ENCODE measurements around the gene NTM.
"Not testable (repeated sequence)": the region's sequence is repeated elsewhere in the genome, so short reads cannot be mapped to it uniquely, and the experiment has no call there.

Gene NTM

DNA sequence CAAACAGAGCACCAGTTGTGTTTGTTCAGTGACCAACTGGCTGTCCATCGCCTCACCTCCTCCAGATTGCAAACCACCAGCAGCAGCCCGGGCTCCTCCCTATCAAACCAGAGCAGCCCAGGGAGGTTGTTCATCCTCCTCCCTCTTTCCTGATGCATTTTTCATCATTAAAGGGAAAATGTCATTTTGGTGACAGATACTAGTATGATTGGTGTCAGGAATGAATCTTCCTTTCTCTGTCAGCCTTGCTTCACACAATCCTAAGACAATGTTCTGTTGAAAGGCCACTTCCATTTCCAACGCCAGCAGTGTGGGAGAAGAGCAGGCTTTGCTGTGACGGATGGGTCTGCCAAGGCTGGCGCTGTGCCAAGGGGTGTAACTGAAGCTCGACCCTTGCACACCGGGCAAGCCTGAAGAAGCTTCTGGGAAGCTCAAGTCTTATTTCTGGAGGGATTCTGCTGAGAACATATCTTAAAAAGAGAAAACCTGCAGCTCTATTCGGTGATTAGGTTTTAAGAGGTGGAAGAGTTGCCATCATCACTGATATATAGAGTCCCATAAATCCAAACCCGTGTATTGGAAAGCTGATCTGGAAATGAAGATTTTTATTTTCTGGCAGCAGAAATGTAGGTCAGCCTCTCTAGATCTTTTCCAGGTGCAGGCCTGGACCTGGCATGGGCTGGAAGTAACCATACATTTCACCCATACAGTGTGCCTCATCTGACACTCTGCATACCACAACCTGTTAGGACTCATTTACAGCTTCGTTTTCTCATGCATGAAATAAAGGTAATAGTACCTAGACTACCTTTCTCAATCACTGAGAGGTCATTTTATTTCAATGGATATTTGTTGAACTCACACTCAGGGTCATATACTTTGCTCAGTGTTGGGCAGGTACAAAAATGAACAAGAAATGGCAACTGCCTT, 524.5 kb downstream of the NTM start:
- no peak for DNase-seq (ENCODE audit: low read depth)

DNA sequence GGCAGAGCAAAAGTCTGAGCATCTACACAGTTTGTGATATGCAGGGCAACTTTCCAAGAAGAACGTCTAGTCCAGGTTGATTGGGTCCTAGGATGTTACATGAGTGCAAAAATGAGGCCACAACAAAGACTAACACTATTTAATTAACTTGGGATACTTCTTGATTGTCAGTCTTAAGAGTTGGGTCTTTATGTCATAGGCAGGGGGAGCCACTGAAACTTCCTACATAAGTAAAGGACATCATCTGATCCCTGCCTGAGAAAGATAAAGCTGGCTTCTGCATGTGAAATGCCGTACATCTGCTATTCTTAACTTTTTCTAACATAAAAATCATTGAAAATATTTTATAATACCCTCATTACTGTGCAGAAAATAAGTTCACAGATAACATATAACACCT, 525.5 kb downstream of the NTM start:
- DNase-seq (ENCODE audit: low read depth), result no peak

DNA sequence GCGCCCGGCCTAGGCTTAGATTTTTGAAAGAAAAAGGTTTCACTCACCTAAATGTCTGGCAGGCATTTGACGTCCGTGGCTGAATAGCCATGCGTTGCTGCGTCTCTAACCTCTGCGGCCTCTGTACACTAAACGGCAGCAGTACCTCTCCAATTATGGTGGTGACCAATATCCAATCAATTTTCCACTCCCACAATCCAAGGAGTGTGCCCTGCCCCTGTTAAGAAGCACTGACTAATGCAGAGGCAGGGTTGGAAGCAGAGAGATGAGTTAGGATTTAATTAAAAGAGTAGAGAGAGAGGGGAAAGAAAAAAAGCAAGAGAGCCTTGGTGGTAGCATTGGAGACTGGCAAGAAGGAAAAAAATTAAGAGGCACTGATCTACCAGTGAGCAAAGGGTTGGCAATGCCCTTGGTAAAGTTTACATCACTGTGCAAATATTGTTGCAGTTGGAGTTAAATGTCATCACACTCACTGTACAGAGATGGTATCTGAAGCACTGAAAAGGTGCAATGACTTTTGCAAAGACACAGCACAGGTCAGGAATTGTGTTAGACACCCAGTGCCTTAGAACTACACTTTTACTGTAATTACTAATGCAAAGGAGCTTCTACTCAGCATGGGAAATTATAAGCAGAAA, 526.7 kb downstream of the NTM start:
- DNase-seq (ENCODE audit: low read depth), result no peak

DNA sequence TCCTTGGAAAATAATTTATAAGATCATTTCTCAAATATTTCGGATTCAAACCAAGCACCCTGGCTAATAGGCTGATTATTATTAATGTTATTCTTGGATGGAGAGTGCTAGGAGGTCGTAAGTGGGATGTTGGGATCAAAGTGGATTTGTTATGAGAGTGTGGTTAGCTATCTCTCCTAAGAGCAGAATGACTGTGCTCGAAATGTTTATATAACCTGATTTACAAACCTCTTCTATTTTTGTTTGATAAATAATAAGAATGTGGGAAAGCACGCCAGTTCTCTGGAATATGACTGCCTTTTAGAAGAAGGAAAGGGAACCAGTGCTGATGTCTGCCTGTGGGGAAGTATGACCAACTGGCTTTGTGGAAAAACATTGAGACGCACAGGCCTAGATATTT, 527.5 kb downstream of the NTM start:
- no peak for DNase-seq (ENCODE audit: low read depth)

DNA sequence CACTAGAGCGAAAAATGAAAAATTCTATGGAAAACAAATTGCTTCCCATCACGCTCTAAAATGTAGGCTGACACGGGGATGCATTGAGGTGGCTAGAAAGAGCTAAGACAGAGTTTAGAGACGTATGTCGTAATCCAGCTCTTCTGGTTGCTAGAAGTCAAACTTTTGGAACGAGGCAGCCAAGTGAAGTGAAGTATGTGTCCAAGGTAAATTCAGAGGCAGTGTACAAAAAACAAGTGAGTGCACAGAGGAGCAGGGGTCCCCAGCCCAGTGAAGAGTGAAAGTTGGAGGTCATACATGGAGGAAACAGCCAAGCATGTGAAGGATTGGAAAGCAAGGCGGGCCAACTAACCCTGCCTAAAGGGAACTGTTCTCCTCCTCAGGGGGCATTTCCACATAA, 528.5 kb downstream of the NTM start:
- DNase-seq (ENCODE audit: low read depth), result no peak

DNA sequence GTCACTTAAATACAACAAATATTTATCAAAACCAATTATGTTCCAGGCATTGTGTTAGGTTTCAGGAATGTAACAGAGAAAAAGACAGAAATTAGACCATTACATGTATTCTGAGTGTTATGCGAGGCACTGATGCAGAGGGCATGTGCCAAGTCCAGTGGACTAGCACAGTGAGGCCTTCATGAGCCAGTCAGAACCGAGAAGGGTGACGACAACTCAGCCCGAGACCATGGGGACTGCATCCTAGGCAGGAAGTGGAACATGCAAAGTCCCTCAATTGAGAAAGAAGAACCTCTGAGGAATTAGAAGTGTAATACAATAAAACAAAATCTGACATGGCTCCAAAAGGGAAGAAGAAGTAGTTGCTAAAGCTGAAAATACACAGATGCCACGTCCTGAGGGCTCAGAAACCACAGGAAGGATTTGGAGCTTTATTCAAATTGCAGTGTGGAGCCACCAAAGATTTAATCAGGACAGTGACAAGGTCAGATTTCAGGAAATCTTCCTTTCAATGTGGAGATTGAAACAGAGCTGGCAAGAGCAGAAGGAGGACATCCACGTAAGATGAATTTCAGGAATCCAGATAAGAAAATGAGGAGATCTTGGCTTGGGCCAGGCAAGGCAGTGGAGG, 529.6 kb downstream of the NTM start:
- DNase-seq (ENCODE audit: low read depth), result no peak

DNA sequence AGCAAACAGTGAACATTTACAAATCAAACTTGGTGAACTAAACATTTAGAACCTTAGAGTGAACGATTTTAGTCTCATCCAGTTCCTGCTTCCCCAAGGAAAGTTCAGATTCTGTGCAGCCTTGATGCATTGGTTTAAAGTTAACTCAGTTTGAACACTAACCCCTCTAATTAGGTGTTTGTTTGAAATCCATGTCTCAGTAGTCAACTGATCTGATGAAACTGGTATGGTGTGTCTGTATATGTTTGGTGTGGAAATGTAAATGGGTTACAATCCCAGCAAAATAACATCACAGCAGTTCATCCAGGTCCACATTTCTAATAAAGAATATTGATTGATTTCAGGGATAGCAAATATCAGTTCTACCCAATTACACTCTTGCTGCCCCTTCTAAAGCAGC, 532.0 kb downstream of the NTM start:
- DNase-seq (ENCODE audit: low read depth), result no peak

DNA sequence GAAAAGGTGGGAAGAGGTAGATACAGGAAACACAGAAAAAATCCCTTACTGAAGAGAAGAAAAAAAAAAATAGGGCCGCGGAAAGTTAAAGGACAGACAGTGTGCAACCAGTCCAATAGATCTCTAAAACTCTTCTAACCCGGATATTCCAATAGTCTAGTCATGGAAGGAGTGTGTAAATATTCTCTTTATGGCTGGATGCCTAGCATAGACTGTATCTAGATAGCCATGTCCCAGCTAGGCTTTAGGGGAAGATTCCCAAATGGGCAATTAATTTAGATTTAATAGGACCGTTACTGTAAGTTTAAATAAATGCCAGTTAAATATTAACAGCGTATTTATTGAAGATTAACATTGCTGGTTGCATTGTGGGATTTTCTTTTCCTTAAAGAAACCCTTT, 532.7 kb downstream of the NTM start:
- DNase-seq (ENCODE audit: low read depth), result no peak

DNA sequence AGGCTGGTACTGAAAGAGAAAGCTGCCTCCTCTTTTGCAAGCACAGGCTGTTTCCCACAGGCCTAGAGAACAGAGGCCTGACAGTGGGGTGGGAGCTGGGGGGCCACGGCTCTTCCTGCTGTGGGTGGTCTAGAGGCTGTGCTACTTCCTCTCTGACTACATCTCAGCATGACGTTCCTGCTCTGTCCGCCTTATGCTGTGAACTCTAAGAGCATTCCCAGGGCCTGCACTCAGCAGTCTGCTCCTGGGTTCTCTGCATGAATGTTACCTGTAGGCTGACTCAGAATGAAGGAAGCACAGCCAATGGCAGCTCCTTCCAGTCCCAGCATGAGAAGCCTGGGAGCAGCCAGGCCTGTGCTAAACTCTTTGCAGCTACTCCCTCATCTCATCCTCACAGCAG, 534.3 kb downstream of the NTM start:
- no peak for DNase-seq (ENCODE audit: low read depth)

DNA sequence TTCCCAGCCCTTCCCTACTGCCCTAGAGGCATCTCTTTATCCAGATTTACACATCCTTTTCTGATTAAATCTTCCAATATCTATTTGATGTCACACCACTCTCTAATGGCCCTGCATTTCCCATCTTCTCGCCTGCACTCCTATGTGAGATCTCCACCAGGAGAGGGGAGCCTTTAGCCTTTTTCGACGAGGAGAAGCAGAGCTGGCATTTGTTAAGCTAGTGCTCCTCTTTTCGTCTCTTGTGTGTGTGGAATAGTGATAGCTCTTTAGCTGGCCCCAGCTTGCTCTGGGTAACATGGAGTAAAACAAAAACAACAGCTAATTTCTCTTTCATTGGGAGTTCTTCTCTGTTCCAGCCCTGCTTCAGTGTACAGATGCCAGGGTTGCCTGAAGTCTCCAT, 536.5 kb downstream of the NTM start:
- DNase-seq (ENCODE audit: low read depth), result no peak

DNA sequence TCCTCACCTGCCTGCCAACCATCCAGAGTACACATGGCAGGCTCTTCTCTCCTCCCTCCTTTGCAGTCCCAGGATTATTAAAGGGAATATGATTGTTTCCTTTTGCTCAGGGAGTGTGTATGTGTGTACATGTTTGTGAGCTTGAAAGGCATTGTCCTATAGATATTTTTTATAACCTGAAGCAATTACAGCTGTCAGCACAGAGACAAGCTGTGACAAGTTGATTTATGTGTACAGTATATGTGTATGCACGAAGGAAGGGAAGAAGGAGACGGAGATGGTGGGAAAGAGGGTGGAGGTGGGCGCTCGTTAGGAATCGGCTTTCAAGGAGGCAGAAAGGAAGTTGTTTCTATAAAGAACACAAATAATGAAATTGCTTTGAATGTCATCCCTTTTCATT, 537.0 kb downstream of the NTM start:
- DNase-seq (ENCODE audit: low read depth), result no peak

DNA sequence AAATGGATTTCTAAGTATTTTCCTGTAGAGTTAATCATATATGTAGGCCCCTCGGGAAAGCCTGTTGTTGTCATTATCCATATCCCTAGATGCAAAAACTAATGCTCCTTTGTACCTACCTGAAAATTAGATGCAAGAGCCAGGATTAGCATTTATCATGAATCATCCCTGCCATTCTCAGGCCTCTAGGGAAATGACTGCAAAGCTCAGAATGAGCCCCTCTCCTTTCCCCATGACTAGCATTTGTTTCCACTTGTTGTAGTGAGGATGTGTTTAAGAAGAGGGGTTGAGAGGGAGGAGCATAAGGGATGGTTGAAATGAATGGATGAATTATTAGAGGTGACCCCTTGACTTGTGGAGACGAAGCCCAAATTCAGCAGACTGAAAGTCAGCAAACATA, 537.9 kb downstream of the NTM start:
- DNase-seq (ENCODE audit: low read depth), result no peak

DNA sequence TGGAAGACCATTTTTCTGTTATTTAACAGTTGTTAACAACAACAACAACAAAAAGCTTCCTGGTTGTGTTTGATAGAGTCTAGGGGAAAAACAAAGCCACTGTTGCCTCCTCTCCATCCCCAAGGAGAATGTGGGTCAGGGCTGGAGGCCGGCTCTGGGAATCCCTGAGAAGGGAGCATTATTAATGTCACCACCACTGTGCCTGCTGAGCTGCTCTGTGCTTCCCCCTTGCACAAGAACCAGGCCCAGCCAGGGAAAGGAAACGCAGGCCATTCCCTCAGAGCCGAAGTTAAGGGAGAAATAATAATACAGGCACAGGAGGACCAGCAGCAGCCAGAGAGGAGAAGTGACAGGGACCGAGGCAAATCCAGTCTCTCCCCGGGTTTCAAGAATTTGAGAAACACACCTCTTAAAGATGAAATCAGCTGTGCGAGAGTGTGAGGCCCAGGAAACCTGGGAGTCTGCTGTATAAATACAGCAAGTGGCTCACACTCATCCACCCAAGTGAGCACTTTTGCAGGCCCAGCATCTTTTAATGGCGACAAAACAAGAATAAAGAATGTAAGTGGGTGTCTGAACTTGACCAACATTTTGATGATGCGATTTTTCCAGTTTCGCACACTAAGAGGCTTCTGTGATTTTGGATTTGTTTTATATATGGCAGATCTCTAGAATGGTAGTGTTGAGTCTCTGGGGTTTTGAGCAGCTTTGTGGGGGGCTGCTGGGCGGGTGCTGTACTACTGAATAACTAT, 539.2 kb downstream of the NTM start:
- no peak for DNase-seq (ENCODE audit: low read depth)

DNA sequence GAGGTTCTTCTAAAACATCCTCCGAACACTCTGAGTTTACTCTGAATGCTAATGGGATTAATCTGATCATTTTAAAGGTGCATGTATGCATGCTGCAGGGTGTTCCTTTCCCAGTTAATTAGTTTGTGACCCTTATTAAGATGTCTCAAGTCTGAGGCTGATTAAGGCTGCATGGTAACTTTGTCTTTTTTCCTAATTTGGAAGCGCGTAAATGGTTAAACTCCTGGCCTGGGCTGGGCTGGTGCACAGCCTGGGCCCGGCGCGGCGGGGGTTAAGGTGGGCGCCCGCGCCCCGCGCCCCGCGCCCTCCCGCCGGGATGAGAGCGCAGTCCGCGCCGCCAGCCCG, 539.7 kb downstream of the NTM start:
- no peak for DNase-seq (ENCODE audit: low read depth)

DNA sequence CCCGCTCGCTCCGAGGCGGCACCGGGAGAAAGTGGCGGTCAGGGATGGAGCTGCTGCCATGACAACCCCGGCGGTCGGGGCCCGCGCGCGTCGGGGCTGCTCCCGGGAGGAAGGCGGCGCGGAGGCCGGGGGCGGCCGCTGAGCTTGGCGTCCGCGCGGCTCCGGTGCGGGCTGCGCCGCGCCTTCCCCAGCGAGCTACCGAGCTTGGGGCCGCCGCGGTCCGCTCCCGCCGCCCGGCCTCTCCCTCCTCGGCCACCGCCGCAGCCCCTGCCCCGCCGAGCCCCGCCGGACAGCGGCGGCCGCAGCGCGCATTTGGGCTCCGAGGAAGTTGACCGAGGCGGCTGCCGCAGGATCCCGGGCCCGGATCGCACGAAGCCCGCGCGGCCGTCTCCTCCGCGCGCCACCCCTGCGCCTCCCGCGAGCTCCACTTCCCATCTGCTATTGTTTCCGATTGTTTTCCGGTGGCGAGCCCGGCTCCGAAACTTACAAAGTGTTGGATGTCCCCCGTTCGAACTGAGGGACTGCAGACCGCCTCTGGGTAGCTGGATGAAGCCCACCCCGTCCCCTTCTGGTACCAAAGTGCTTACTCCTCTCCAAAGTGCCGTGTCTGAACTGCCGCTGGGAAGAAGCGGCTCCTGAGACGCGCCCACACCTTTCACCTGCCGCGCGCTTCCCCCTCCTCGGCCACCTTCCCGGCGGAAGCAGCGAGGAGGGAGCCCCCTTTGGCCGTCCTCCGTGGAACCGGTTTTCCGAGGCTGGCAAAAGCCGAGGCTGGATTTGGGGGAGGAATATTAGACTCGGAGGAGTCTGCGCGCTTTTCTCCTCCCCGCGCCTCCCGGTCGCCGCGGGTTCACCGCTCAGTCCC, 540.3 kb downstream of the NTM start:
- no peak for DNase-seq (ENCODE audit: low read depth)

DNA sequence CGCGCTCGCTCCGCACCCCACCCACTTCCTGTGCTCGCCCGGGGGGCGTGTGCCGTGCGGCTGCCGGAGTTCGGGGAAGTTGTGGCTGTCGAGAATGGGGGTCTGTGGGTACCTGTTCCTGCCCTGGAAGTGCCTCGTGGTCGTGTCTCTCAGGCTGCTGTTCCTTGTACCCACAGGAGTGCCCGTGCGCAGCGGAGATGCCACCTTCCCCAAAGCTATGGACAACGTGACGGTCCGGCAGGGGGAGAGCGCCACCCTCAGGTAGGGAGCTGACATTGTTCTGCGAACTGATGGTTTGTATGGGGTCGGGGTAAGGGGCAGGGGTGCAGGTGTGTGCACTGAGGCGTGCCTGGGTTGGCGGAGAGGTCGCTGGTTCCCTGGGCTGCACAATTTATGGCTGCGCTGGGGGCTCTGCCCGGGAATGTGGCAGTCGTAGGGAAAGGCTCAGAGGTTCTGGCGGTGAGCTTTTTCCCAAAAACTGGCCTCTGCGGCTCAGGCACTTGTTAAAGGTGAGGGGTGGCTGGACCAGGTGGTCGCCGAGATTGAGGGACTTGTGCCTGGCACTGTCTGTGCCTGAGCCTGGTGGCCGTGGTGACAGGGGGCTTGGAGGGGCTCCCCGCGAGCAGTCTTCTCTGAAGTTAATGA, 541.1 kb downstream of the NTM start:
- not testable (repeated sequence) for DNase-seq (ENCODE audit: low read depth)

DNA sequence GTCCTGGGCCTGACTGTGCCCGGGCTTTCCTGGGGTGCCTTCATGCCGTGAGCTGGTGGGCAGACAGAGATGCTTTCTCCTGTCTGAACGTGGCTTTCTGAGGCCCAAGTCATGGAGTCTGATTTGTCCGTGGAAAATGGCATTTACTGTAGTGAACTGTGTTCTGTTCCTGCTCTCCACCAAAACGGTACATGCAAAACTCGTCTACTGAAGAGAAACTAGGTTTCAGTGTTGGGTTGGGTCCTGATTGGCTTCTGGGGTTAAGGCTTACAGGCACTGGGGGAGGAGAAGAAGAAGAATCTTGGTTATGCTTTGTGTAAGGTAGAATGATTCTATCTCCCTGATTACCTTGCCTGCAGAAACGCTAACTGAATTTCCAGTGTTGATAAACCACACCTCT, 541.7 kb downstream of the NTM start:
- no peak for DNase-seq (ENCODE audit: low read depth)

DNA sequence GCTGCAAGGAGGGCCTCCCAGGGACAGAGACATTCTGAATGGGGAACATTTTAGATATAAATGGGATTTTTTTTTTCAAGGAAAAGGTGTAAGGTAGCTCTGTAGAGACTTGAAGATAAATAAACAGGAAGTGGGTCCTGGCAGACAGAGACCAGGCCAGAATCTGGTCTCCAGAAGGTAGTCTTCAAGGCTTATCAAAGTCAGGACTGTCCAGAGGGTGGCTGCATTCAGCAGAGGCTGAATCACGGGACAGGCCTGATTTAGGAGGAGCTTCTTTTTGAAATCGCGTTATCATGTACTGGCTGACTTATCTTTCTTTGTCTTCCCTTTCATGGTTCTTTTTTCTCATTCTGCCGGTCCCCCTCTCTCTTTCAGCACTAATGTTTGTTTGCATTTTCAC, 542.9 kb downstream of the NTM start:
- DNase-seq (ENCODE audit: low read depth), result no peak

DNA sequence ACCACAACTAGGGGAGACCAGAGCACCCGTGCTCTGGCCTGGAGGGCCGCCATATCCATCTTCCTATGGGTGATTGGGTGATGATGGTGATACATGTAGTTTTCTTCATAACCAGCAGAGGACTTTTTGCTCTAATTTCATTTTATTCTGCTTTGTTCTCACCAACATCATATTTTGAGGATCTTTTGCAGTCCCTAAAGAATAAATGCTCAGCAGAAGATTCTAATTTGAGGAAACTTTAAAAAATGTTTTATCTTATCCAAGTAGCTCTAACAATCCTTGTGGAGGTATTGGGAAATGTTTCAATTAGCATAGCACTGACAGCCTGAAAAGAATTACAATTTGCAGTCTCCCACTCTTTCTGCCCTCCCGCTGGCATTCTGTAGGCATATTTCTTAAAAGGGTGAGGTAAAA, 544.0 kb downstream of the NTM start:
- no peak for DNase-seq (ENCODE audit: low read depth)

DNA sequence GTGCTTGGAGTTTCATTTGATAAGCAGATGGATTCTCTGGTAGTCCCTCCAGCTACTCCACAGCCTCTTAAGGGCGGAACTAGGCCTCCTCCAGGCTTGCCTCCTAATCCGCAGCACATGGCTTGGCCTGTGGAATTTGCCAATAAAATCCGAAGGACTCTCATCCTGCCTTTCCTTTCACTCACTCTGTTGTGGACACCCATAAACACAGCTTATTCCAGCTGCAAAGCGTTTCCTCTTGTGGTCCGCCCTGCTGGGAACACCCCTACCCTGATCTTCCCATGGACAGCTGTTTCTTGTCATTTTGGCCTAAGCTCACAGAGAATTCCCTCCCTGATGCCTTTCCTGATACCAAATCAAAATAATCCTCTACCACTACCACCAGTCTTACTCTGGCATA, 546.2 kb downstream of the NTM start:
- DNase-seq (ENCODE audit: low read depth), result no peak

Data from GM04504 (cell line).